ENCODE measurements around the gene REPIN1.
A peak's percentile ranks its signal among the peaks of the same experiment; 100 is the strongest.
"Not testable (repeated sequence)": the region's sequence is repeated elsewhere in the genome, so short reads cannot be mapped to it uniquely, and the experiment has no call there.

REPIN1 gene

DNA sequence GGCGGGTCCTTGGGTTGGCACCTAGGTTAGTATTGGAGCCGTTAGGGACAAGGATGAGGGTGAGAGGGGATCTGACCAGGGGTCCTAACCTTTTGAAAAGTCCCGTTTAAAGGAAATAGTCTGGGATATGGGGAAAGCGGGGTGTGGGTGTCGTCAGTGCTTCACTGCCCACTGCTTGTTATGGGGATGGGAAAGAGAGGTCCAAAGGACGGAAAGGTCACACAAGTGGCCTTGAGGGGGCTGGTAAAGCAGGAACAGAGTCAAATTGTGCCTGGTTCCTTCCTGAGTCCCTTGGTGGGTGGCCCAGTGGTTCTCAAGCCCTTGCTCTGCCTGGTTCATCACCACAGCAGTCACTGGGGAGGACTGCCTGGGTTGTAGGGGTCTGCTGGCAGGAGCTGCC lies 7.9 kb downstream of the REPIN1 start:
- DNase-seq = no peak

DNA sequence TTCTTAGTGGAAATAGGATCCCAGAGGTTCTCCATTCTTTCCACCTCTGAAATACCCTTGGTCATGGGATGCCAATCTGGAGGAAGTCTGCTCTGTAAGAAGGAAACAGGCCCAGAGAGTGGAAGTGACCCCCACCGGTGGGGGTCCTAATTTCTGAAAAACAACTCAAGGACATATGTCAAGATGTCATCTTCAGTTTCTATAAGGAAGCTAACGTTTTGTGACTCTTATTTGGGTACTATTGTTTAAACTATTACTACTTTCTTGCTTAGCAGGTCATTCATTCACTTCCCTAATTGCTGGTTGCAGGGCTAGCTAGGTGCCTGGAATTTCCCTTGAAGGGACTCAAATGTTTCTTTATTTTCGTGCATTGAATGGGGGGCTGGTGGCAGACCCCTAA lies 8.6 kb downstream of the REPIN1 start:
- DNase-seq = no peak

DNA sequence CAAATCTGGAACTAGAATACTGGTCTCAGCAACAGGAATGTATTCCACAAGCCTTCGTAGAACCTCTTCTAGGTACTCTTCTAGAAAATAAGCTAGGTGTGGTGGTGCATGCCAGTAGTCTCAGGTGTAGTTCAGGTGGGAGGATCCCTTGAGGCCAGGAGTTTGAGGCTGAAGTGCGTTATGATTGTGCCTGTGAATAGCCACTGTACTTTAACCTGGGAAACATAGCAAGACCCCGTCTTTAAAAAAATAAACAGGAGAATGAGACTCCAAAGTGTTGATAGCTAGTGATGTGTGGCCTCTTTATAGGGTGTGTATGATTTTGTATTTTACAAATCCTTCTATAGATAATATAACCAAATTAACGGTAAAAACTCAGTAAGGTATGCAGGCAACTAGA lies 9.0 kb downstream of the REPIN1 start:
- no peak for DNase-seq

DNA sequence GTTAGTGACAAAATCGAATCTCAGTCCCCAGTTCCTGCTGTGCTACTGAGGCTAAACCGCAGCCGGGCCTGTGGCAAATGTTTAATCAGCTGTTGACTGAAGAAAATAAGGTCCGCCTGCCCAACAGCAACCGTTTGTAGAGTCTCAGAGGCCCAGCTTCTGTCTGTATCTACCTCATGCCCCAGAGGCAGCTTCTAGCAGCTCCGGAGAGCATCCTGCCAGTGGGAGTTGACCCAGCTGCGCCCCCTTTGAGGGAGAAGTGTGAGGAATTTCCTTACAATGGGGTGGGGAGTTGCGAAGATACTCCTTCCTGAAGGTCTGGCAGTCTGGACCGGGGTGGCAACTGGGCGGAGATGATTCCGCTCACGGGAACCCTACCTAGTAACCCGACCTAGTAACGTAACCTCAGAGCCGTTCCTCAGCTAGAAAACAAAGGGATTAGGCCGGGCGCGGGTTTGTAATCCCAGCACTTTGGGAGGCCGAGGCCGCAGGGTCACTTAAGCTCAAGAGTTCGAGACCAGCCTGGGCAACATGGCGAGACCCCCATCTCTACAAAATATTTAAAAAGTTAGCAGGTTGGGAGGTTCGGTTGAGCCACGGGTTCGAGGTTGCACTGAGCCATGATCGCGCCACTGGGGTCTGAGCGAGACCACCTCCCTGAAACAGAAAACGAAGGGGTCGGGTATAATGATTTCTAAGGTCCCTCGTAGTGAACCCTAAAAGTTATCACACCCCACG lies 9.7 kb downstream of the REPIN1 start:
- DNase-seq = peak; percentile 77

DNA sequence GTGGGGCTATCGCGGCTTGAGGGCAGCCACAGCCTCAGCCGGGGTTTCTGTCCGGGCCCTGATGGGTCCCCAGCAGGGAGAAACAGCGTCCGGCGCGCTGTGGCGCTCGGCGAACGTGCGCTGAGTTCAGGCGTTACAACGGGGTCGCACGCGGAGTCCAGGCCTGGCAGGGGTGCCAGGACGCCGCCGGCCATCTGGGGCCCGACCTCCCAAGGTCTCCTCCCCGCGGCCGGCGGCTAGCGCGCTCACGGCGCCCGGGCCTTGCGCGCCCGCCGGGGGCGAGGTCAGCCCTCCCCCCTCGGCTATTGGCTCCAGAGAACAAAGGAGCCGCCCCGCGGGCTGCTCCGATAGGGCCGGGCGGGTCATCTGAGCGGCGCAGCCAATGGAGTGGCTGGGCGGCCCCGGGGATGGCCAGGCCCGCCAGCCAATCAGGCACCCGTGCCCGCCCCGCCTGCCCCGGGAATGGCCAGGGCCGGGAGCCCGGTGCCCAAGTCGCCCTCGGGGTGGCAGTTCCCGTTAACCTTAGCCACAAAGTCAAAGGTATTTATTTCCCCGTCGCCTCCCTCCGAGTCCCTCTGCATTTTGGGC lies 10.3 kb downstream of the REPIN1 start, which contains the start of gene ZNF775:
ZNF775 (plus strand) TSS at position 478 of the 588 bp plus-strand sequence. CDS start 9,141 bp downstream, outside the sequence.
- DNase-seq = peak; percentile 96

DNA sequence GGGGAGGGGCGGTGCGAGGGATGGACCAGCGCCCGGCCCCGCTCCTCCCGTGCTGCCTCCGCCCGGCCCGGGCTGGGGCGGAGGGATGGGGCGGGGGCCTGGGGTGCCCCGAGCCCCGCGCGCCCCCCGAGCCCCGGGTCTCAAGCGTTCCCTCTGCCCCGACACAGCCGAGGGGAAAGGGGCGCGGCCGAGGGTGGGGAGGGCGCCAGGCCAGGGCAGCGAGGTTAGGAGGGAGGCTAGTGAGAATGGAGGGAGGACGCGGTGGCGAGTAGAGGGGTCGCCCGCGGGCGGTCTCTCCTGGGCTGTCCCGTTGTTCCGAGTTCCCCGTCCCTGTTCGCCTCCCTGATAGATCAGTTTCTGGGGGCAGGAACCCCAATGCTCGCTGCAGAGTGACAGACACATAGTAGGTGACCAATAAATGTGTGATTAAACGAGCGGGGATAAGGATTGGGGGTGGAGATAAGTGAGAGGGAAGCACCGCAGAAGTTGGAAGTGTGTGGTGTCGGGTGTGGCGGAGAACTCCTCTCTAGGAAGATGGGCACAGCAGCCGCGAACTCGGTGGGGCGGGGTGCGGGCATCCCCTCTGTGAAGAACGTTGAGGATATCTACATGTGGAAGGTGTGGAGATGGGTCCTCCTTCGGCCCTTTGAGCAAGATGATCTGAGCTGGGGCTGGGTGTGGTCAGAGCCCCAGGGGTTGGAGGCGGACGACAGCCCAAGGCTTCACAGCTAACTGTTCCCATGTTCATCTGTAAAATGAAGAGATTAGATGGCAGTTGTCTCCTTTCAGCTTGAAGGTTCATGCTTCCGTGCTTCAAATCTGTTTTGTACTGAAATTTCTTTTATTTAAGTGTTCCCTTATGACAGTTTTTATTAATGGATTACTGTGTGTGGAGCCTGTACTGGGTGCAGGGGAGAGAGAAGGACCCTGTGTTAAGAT lies 11.1 kb downstream of the REPIN1 start:
- DNase-seq = peak; percentile 20

DNA sequence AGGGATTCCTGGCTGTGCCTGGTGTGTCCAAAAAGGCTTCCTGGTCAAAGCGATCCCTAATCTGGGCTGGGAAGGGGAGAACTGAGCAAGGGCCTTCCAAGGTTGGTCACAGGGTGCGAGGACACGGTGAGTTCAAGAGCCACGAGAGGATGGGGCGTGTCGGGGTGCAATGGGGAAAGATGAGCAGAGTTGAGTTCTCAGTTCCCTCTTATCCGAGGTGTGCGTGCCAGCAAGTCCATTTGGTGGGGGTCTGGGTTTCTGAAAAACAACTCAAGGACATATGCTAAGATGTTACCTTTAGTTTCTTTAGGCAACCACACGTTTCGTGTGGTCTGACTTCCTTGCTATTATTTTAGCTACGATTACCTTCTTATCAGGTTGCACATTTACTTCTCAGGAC lies 11.8 kb downstream of the REPIN1 start:
- no peak for DNase-seq

DNA sequence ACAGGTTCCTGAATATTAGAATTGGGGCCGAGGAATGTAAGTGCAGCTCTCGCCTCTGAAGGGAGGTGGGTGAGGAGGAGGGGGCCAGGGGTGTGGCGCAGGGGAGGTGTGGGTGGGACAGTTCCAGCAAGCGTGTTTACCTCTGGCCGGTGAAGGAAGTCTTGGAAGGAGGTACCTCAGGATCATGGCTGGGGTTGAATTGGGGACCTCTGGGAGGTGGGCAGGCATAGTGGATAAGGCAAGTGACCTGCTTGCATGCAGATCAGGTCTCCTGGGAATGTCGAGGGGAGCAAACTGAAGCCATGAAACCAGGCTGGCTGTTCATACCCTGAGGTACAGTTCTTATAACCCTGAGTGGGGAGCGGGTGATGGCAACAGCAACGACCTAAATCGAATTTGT lies 12.5 kb downstream of the REPIN1 start:
- DNase-seq = no peak

DNA sequence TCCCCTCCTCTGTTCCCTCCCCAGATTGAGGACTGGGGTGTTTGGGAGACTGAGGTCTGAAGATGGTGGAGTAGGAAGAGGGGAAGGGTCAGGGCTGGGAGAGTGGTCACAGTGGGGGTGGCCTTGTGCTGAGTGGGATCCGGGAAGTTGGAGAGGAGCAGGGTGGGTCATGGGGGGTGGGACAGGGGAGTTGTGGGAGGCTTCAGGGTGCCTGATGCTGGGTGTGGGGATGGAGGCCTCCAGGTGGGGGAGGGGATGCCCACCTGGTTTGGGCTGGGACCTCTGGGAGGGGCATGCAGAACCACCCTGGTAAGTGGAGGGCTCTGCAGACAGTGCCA lies 13.1 kb downstream of the REPIN1 start:
- no peak for DNase-seq

DNA sequence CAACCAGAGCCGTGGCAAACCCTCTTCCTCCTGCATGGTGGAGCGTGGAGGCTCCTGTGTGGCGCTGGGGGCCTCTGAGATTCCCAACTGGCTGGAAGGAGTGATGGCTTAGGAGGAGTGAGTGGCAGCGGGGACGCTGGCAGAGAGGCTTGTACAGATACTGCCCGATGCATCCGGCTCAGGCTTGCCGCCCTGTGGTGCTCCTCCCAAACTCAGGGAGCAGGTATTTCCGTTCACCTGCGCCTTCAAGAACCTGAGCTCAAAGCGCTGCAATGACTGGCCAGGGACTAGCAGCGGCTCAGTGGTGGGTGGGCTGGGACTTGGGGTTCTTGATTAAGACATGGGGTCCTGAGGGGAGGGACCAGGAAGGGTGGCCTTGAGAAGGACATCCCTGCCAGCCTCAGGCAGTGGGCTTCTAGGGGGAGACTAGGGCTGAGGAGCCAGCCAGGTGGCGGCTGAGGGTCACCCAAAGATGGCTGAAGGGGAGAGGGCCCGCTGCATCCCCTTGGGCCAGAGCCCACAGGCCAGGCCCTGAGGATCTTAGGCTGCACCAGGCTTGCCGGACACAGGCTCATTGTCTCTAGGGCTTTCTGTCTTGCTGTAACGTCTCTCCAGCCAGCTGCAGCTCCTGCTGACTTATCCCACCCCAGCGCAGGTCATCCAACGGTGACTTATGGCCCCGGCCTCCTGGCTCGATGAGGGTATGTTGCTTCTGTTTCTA lies 13.7 kb downstream of the REPIN1 start:
- no peak for DNase-seq

DNA sequence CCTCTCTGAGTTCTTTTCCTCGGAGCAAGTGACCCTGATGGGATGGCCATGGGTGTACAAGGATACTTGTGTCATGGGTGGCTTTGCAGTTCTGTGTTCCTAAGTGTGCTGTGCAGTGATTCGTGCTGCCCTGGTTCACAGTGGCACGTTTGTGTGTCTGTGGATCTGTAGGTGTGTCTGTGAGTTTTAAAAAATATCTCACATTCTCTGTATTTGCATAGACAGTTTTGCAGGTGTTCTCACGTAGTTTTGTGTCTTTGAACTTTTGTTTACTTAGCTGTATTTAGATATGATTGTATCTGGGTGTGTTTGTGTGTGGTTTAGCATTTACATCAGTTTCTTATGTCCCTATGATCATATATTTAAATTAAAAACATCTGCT lies 14.2 kb downstream of the REPIN1 start:
- DNase-seq = no peak

DNA sequence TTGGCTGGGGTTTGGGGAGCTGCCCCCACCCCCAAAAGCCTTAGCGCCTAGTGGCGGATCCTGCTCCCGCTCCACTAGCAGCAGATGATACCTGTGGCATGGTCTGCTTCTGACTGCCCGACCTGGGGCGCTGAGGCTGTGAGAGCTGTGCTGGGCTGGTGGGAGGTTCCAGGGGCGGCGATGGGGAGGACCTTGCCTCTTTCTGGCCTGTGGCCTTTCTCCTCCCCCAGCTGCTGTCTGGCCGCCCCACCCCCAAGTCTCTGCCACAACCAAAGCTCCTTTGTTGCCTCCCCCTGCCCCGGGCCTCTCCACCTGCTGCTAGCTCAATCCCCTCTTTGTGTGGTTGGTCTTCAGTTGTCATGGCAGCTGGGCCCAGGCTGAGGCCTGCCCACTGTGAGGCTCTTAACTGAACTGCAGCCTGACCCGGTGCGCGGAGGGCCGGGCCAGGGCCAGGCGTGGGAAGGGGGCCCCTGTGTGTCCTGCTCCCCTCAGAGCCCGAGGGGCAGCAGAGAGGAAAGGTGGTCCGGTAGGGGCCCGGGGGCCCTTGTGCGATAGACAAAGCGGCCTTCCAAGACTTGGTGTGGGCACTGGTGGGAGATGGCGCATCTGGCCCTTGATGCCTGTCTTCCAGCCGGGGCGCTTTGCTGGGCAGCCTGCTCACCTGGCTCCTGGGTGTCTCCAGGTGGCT lies 15.2 kb downstream of the REPIN1 start:
- DNase-seq = no peak

DNA sequence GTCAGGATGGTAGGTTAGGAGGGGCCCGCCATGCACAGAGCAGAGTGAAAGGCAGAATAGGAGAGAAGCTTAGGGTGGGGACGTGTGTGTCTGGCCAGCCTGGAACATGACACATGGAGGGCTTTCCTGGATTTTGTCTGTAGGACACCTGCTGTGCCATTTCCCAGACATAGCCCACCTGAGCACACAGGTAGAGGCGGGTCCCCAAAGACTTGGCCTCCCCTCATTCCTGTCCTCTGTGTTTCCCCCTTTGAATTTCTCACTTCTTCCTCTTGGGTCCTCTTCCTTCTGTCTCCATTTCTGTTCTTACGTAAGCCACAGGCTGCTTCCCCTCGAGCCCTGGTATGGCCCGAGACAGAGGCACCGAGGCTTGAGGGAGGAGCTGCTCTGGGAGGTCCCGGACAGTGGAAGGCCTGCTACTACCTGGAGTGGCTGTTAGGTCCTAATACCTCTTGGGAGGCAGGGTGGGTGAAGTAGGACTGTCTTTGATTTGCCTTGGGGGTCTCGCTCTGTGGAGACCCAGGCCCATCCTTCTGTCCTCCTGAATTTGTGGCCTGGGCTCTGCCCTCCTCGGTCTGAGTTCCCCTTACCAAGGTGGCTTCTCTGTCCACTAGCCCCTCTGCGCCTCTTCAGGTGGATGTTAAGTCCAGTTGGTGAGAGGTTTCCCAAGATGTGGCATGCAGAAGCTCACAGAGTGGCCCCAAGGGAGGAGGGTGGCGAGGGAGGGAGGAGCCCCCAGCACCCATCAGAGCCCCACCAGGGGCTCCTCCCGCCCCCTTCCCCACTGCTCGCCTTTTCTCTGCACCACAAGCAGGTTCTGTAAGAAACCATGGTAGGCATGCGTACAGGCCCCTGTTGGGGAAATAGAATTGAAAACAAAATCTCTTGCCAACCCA lies 16.0 kb downstream of the REPIN1 start:
- DNase-seq = no peak

DNA sequence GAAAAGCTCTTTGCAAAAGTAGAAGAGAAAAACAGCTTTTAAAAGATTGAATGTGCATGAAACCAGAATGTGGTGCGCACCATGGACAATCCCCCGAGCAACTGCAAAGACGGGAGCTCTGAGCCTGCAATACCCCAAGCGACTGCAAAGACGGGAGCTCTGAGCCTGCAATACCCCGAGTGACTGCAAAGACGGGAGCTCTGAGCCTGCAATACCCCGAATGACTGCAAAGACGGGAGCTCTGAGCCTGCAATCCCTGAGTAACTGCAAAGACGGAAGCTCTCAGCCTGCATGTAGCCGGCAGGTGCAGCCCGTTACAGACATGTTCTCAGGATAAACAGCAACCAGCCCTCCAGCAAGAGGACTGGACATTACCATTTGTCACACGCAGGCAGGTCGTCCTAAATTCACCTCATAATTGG lies 16.7 kb downstream of the REPIN1 start:
- no peak for DNase-seq

DNA sequence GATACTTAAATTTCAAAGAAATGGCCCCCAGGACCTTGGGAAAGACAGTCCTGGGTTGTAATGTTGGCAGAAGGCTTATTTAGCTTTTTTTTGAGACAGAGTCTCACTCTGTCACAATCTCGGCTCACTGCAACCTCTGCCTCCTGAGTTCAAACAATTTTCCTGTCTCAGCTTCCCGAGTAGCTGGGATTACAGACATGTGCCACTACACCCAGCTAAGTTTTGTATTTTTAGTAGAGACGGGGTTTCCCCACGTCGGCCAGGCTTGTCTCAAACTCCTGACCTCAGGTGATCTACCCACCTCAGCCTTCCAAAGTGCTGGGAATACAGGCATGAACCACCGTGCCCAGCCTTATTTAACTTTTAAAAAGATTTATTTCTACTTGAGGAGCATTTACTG lies 17.3 kb downstream of the REPIN1 start:
- DNase-seq = not testable (repeated sequence)

DNA sequence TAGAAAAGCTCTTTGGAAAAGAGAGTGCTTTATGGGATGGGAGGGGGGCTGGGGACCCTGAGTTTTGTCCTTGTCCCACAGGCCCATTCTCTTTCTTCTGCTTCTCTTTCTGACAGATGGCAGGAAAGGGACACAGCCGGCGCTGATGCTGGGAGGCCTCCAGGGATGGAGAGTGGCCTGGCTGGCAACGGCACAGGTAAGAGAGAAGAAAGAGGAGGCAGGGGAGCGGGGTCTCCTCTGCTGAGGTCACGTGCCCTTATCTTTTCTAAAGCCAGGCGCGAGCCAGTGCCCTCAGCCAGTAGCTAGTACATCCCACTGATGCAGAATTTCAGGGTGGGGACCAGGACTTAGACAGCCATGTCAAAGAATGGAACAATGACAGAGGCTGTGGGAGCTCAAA lies 19.7 kb downstream of the REPIN1 start:
- no peak for DNase-seq

DNA sequence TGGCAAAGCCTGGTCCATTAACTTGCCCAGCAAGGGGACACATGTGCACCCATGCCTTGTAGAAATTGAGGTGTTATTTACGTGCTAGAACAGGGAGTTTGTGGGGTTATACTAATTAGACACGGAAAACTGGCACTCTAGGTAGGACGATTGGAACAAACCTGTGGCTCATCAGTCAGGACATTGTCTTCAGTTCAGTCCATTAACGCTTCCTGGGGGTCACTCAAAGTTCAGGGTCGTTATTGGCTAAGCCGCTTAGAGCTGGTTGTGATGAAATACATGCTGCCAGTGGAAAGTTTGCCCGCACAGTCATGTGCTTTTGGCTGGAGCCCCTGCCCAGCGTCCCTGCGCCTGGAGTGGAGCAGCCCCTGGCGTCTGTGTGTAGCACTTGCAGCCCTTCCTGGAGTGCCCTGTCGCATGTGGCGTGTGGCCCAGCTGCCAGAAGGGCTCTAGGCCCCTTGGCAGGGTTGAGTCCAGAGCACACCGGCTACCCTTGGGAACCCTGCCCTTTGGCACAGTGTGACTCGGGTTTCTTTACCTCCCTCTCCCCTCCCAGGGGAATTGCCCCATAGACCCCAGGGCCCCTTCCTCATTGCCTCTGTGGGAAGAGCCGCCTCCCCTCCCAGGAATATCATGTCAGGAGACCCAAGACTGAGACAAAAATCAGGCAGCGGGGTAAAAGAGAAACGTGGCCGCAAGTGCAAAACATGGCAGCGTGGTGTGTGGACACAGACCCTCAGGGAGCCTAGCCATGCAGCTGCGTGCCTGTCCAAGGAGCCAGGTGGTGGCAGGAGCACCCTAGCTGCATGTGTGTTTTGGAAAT lies 20.3 kb downstream of the REPIN1 start:
- no peak for DNase-seq

DNA sequence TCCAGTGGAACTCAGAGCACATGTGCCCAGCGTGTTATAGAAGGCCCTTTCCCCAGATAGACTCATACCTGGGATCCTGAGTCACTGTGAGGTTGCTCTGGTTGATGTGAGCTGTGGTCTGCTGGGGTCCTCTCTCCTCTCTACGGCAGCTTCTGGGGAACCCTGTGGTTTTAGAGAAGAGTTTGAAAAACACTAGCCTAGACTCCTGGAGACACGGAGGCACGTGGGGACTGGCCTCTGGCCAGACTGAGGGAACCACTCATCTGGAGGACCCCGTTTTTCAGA lies 20.9 kb downstream of the REPIN1 start:
- no peak for DNase-seq

DNA sequence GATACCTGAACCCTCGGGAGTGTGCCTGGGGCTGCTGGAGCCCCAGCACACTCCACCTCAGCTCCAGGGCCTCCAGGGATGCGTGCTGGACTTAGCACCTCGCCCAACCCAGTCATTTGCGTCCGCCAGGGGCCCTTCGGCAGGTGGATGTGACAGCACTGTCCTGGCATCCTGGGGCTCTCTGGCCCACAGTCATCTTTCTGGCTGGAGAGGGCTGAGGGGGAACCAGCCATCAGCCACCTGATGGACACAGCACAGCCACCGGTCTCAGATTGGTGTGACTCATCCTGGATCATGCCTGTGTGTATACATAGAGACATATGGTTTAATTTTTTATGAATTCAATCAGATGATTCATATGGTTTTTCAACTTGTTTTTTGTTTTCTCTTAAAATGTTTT lies 21.6 kb downstream of the REPIN1 start:
- peak; percentile 54 for DNase-seq

DNA sequence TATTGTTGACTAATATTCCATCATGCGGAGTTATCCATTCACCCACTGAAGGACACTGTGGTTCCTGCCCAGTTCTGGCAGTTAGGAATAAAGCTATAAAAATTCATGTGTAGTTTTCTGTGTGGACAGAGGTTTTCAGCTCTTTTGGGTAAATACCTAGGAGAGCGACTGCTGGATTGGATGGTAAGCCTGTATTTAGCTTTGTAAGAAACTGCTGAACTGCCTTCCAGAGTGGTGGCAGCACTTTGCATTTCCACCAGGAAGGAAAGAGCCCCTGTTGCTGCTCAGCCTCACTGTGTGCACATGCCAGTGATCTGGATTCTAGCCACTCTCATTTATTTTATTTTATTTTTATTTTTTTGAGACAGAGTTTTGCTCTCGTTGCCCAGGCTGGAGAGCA lies 24.7 kb downstream of the REPIN1 start:
- no peak for DNase-seq

Measured in fibroblast of skin of back (primary cell).